Measurements from ENCODE around the gene PRAMEF12. TPM values are rescaled to one million over a fixed set of nuclear protein-coding genes. Genes with fewer than 3 reads are reported as not detected.
"Not testable (repeated sequence)": the region's sequence is repeated elsewhere in the genome, so short reads cannot be mapped to it uniquely, and the experiment has no call there.

PRAMEF12 gene
- total and polyA plus RNA-seq, 5 experiments from 2014 or later: not detected

DNA sequence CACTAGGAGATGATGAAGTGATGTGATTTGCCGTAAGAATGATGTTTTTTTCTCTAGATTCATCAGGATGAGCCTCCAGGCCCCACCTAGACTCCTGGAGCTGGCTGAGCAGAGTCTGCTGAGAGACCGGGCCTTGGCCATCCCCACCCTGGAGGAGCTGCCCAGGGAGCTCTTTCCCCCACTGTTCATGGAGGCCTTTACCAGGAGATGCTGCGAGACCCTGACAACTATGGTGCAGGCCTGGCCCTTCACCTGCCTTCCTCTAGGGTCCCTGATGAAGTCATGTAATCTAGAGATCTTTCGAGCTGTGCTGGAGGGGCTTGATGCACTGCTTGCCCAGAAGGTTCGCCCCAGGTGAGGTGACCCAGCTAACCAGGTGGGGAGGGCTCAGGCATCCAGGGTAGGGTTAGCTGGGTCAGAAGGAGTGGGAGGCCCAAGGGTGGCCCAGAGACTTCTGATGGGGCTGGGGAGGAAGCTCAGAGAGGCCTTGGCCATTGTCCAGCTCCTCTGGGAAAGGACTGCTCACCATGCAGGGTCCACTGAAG lies 1.3 kb downstream of the PRAMEF12 start:
- ATAC-seq (no peak), DNase-seq (no peak)
- no peaks in the 10 kb centered on the region for H3K36me3 Mint-ChIP-seq
- H3K4me1 Mint-ChIP-seq: no peaks in the 10 kb centered on the region
- H3K27me3 Mint-ChIP-seq: peaks cover 17 to 85% (median 26%) of the 10 kb centered on the region in 5 donors
- peak overlapping the region in 1 of 10 donors; percentile 63 for H3K27ac Mint-ChIP-seq
- peaks cover 0 to 3% (median 0%) of the 10 kb centered on the region in 9 donors for H3K9me3 Mint-ChIP-seq
- POLR2A ChIA-PET: no interaction called here
- no peak overlapping the region for H3K4me3 Mint-ChIP-seq

DNA sequence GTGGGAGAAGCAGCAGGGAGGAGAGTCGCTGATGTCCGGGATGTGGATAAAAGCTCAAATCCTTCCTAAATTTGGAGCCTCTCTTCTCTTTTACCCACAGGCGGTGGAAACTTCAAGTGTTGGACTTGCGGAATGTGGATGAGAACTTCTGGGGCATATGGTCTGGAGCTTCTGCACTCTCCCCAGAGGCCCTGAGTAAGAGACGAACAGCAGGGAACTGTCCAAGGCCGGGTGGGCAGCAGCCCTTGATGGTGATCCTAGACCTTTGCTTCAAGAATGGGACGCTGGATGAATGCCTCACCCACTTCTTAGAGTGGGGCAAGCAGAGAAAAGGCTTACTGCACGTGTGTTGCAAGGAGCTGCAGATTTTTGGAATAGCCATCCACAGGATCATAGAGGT lies 1.9 kb downstream of the PRAMEF12 start:
- H3K9me3 Mint-ChIP-seq: peaks cover 0 to 3% (median 0%) of the 10 kb centered on the region in 9 donors
- H3K27ac Mint-ChIP-seq: peak overlapping the region in 1 of 10 donors; percentile 63
- H3K36me3 Mint-ChIP-seq: no peaks in the 10 kb centered on the region
- DNase-seq: no peak
- peaks cover 13 to 80% (median 21%) of the 10 kb centered on the region in 5 donors for H3K27me3 Mint-ChIP-seq
- no peaks in the 10 kb centered on the region for H3K4me1 Mint-ChIP-seq
- H3K4me3 Mint-ChIP-seq: no peak overlapping the region
- ATAC-seq: no peak
- POLR2A ChIA-PET: no interaction called here

DNA sequence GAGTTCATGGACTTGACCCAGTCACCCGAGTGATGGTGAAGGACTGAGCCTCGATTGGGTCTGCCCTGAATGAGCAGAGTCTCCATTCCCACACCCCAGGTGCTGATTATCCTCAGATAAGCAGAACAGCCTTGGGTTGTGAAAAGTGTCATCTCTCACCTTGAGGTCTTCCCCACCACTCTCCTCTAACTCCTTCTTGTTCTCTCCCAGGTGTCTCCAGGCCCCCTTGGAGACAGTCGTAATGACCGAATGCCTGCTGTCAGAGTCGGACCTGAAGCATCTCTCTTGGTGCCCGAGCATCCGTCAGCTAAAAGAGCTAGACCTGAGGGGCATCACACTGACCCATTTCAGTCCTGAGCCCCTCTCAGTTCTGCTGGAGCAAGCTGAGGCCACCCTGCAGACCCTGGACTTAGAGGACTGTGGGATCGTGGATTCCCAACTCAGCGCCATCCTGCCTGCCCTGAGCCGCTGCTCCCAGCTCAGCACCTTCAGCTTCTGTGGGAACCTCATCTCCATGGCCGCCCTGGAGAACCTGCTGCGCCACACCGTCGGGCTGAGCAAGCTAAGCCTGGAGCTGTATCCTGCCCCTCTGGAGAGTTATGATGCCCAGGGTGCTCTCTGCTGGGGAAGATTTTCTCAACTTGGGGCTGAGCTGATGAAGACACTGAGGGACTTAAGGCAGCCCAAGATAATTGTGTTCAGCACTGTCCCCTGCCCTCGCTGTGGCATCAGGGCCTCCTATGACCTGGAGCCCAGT lies 3.4 kb downstream of the PRAMEF12 start:
- Mint-ChIP-seq H3K27me3 (peaks cover 11 to 65% (median 17%) of the 10 kb centered on the region in 5 donors), H3K27ac (no peak overlapping the region), H3K9me3 (peaks cover 0 to 5% (median 0%) of the 10 kb centered on the region in 9 donors), H3K4me3 (no peak overlapping the region), H3K36me3 (no peaks in the 10 kb centered on the region), H3K4me1 (no peaks in the 10 kb centered on the region)
- ATAC-seq: no peak
- POLR2A ChIA-PET: no interaction called here
- DNase-seq: no peak

DNA sequence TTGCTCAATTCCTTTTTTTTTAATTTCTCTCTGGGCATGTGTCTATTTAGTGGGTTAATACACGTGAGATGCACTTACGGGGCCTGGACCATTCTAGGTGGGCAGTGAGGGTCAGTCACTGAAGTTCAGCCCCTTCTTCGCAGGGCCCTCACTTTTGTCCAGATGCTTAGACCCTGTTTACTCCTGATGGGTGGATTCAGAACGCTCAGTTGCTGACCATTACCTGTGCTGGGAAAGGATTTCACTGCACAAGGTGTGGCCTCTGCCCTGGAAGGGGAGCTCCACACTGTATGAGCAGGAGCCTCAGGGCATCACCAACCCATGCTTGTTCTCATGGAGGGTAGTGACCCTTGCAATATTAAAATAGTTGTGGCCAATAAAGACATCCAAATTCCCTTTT lies 4.5 kb downstream of the PRAMEF12 start:
- H3K4me1 Mint-ChIP-seq: no peaks in the 10 kb centered on the region
- DNase-seq: no peak
- H3K36me3 Mint-ChIP-seq: peaks cover 0 to 1% (median 0%) of the 10 kb centered on the region in 3 donors
- POLR2A ChIA-PET: no interaction called here
- H3K9me3 Mint-ChIP-seq: peaks cover 0 to 10% (median 2%) of the 10 kb centered on the region in 9 donors
- H3K4me3 Mint-ChIP-seq: no peak overlapping the region
- peaks cover 5 to 55% (median 13%) of the 10 kb centered on the region in 5 donors for H3K27me3 Mint-ChIP-seq
- ATAC-seq: no peak
- no peak overlapping the region for H3K27ac Mint-ChIP-seq

DNA sequence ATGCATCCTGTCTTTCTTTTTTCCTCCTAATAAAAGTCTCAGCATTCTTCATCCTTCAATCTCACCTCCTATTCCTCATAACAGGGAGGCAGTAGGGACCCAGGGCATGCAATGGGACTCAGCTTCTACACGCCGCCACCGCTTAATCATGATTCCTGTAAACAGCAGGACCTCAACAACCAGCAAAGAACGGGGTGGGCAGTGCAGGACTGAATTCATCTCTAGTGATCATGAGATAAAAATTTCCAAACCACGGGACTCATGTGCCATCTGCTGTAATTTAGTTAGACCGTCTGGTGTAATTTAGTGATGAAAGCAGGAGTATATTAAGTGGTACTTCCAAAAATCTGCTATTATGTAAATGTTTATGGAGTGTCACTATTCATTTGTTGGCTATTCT lies 5.4 kb downstream of the PRAMEF12 start:
- POLR2A ChIA-PET: no interaction called here
- peaks cover 0 to 18% (median 6%) of the 10 kb centered on the region in 9 donors for H3K9me3 Mint-ChIP-seq
- H3K27ac Mint-ChIP-seq: no peak overlapping the region
- peaks cover 0 to 10% (median 3%) of the 10 kb centered on the region in 3 donors for H3K36me3 Mint-ChIP-seq
- H3K4me1 Mint-ChIP-seq: no peaks in the 10 kb centered on the region
- peaks cover 4 to 51% (median 12%) of the 10 kb centered on the region in 5 donors for H3K27me3 Mint-ChIP-seq
- ATAC-seq: no peak
- DNase-seq: no peak
- H3K4me3 Mint-ChIP-seq: no peak overlapping the region

DNA sequence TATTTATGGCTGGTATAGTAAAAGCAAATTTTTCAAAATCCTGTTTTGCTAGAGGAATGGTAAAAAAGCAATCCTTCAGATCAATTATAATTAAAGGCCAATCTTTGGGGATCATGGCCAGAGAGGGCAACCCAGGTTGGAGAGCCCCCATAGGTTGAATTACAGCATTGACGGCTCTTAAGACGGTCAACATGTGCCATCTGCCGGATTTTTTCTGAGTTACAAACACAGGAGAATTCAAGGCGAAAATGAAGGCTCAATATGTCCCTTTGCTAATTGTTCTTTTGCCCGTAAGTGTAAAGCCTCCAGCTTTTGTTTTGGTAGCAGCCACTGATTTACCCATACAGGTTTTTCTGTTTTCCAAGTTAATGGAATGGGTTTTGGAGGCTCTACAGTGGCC lies 8.0 kb downstream of the PRAMEF12 start:
- POLR2A ChIA-PET, H3K4me3 Mint-ChIP-seq, H3K4me1 Mint-ChIP-seq, ATAC-seq, H3K27ac Mint-ChIP-seq, DNase-seq: not testable (repeated sequence)
- Mint-ChIP-seq H3K9me3 (peaks cover 0 to 41% (median 15%) of the 10 kb centered on the region in 9 donors), H3K36me3 (peaks cover 0 to 19% (median 5%) of the 10 kb centered on the region in 3 donors), H3K27me3 (peaks cover 2 to 34% (median 9%) of the 10 kb centered on the region in 5 donors)

DNA sequence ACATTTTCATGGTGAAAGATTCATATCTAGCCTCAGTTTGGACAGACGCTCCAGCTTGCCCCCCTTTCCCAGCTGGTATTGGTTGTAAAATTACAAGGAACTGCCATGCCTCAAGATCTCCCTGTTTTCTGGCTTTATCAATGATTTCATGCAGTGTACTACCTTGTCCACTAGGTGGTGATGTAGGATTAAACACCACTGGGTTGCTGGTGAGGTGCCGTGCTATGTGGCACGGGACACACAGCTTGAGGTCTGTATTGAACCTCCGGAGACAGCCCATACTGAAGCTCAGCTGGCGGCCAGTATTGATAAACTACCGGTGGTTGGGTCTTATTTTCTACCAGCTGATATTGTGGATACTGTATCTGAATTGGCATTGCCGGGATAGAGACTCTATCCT lies 10.2 kb downstream of the PRAMEF12 start:
- DNase-seq, H3K27ac Mint-ChIP-seq, H3K4me3 Mint-ChIP-seq, H3K4me1 Mint-ChIP-seq, POLR2A ChIA-PET, ATAC-seq: not testable (repeated sequence)
- H3K9me3 Mint-ChIP-seq: peaks cover 0 to 51% (median 15%) of the 10 kb centered on the region in 9 donors
- H3K36me3 Mint-ChIP-seq: peaks cover 0 to 23% (median 6%) of the 10 kb centered on the region in 3 donors
- peaks cover 2 to 11% (median 6%) of the 10 kb centered on the region in 5 donors for H3K27me3 Mint-ChIP-seq

DNA sequence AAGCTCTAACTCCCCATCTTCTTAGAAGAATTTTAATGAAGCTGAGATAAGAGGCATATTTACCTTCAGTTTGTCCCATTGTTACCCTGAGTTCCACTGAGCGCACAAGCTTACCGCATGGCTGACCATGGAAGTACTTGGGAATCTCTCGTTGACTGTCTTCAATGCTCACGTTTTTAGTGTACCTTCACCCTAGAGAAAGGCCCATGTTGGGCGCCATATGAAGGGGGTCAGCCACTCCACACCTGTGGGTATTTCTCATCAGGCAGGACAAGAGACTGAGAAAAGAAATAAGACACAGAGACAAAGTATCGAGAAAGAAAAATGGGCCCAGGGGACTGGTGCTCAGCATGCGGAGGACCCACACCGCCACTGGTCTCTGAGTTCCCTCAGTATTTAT lies 11.2 kb downstream of the PRAMEF12 start:
- POLR2A ChIA-PET, H3K27me3 Mint-ChIP-seq, H3K4me3 Mint-ChIP-seq, DNase-seq, H3K4me1 Mint-ChIP-seq, H3K27ac Mint-ChIP-seq, ATAC-seq: not testable (repeated sequence)
- peaks cover 0 to 23% (median 6%) of the 10 kb centered on the region in 3 donors for H3K36me3 Mint-ChIP-seq
- H3K9me3 Mint-ChIP-seq: peaks cover 0 to 51% (median 15%) of the 10 kb centered on the region in 9 donors

DNA sequence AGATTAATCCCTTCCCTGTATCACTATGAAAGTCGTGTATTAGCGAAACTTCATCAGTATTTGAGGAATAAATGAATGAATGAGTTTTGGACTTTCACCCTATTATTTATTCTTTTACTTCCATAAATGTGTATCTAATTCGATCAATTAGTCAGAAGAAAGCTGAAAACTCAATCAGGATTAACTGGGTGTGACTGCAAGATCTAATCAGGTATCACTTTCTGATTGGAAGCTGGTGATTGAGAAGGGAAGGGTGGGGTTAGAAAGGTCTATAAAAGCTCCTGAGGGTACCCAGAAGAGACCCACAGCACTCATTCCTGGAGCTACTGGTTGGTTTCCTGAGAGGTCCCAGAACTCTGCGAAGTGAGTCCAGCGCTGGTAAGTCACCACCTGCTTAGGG lies 17.6 kb downstream of the PRAMEF12 start, which contains the start of gene PRAMEF1:
TSS of gene PRAMEF1 (plus strand) at position 301 of the 400 bp plus-strand sequence. CDS start 1,831 bp downstream, outside the sequence.
- not testable (repeated sequence) for H3K4me3 Mint-ChIP-seq, H3K36me3 Mint-ChIP-seq

DNA sequence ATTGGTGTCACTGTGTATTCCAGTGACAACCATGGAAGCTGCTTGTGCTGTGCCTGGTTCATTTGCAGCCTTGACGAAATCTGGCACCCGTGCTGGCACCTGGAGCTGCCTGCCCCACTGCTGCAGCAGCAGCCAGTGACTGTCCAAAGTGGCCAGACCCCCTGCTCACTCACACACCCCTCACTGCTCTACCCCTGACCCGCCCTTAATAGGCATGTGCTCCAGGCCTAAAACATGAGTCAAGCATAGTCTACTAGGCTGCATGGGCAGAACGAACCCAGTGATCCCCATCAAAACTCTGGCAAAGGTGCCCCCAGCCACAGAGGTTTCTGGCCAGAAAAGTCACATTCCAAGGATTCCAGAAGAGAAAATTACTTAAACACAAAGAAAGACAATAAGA lies 25.4 kb downstream of the PRAMEF12 start:
- no peak for DNase-seq
- peaks cover 0 to 5% (median 3%) of the 10 kb centered on the region in 9 donors for H3K9me3 Mint-ChIP-seq
- POLR2A ChIA-PET: no interaction called here
- H3K4me1 Mint-ChIP-seq: no peaks in the 10 kb centered on the region
- no peak for ATAC-seq
- no peak overlapping the region for H3K4me3 Mint-ChIP-seq
- H3K36me3 Mint-ChIP-seq: no peaks in the 10 kb centered on the region
- no peak overlapping the region for H3K27ac Mint-ChIP-seq
- peaks cover 0 to 11% (median 3%) of the 10 kb centered on the region in 5 donors for H3K27me3 Mint-ChIP-seq

More for the DNA sequence above, 17.6 kb downstream of the PRAMEF12 start, which contains the start of gene PRAMEF1:
- H3K27ac Mint-ChIP-seq, ATAC-seq, DNase-seq, H3K4me1 Mint-ChIP-seq, POLR2A ChIA-PET: not testable (repeated sequence)
- H3K27me3 Mint-ChIP-seq: peaks cover 0 to 19% (median 5%) of the 10 kb centered on the region in 5 donors
- H3K9me3 Mint-ChIP-seq: peaks cover 0 to 12% (median 3%) of the 10 kb centered on the region in 9 donors

DNA sequence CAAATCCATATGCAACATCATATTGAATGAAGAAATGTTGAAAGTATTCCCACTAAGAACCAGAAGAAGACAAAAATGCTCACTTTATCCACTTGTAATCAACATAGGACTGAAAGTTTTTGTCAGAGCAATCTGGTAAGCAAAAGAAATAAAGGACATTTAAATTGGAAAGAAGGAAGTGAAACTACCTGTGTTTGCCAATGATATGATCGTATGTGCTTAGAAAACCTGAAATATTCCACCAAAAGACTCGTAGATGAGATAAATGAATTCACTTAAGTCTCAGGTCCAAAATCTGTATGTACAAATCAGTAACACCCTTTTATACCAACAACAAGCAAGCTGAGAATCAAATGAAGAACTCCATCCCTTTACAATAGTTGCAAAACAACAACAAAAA lies 26.2 kb downstream of the PRAMEF12 start:
- no peak overlapping the region for H3K4me3 Mint-ChIP-seq
- peaks cover 0 to 4% (median 2%) of the 10 kb centered on the region in 3 donors for H3K36me3 Mint-ChIP-seq
- no peak for DNase-seq
- POLR2A ChIA-PET: no interaction called here
- peaks cover 0 to 14% (median 6%) of the 10 kb centered on the region in 9 donors for H3K9me3 Mint-ChIP-seq
- no peaks in the 10 kb centered on the region for H3K4me1 Mint-ChIP-seq
- no peak overlapping the region for H3K27ac Mint-ChIP-seq
- H3K27me3 Mint-ChIP-seq: peaks cover 2 to 13% (median 4%) of the 10 kb centered on the region in 5 donors
- no peak for ATAC-seq

DNA sequence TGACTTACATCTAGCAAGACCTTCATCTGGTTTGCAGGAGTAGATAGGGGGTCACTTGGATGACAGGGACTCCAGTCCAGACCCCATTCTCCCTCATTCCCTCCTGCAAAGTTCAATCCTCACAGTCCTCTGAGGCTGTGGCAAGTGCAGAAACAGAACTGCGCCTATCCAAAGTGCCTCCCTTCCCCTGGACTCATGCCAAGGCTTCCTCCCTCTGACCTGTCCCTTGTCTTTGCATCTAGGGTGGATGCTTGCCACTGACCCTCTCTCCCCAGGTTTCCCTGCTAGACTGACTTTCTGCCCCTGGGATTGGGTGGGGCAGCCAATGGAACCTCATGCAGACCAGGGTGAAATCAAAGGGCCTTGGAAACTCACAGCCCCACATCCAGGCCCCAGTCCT lies 36.4 kb downstream of the PRAMEF12 start:
- peaks cover 18 to 47% (median 28%) of the 10 kb centered on the region in 5 donors for H3K27me3 Mint-ChIP-seq
- no peak overlapping the region for H3K27ac Mint-ChIP-seq
- no peaks in the 10 kb centered on the region for H3K4me1 Mint-ChIP-seq
- DNase-seq (no peak), ATAC-seq (no peak)
- H3K9me3 Mint-ChIP-seq: peaks cover 0 to 27% (median 11%) of the 10 kb centered on the region in 9 donors
- POLR2A ChIA-PET: no interaction called here
- H3K36me3 Mint-ChIP-seq: peaks cover 0 to 17% (median 2%) of the 10 kb centered on the region in 3 donors
- H3K4me3 Mint-ChIP-seq: no peak overlapping the region

All from naive thymus-derived CD8-positive, alpha-beta T cell (primary cell).